GM21737 (cell line): ENCODE measurements around the gene ZNF444.

Experiments used
- ATAC-seq: cut with Tn5 transposase; IDR thresholded peaks from one replicate; pipeline ENCODE4 v1.9.1; 2021; ENCODE audit warnings: mild to moderate bottlenecking, moderate library complexity; ENCODE audit not compliant: unreplicated experiment

Gene ZNF444

DNA sequence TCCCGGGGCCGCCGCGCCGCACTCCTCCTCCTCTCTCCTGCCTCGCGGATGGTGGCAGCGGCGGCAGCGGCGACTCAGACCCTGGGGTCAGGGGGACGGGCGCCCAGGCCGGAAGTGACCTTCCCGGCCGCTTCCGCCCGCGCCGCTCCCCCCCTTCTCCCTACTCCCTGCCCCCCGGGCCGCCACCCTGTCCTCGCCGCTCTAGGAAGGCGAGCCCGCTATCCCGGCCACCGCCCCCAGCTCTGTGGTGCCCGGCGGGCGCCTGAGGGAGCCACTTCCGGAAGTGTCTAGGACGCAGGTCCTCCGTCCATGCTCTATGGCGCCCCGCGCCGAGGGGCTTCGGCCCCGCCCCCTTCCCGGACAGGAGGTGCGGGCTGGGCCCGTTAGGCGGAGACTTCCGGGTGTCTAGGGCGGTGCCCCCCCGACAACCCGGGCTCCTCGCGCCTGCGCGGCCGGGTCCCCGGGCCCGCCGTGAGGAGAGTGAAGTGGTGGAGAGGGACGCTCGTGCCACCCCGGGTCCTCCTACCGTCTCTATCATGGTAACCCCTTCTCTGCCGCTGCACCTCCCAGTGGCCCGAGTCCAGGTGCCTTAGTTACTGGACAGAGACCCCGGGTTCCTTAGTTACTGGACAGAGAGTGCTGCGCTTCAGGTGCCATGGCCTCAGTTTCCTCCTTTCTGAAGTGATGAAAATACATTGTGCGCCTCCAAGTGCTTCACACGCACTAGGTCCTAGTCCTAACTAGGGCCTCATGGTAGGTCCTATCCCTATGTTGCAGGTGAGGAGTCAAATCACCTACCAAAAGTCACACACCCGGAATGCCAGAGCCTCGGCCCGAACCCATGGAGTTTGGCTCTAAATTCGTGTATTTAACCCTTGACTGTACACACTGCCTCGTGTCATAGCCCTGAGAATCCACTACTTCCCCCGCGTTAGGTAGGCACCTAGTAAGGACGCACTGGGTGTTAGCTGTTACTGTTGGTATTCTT lies 19.6 kb upstream of the ZNF444 start, which contains the start of gene ZNF787:
Gene ZNF787, minus strand, starts transcription at position 116 of the 988 bp plus-strand sequence. CDS start 18,078 bp downstream, outside the sequence.
- ATAC-seq, result peak; percentile 70

- no peak for ATAC-seq
These were observed 17.7 kb upstream of the ZNF444 start for GRCh38 chr19:56123266-56123891.

DNA sequence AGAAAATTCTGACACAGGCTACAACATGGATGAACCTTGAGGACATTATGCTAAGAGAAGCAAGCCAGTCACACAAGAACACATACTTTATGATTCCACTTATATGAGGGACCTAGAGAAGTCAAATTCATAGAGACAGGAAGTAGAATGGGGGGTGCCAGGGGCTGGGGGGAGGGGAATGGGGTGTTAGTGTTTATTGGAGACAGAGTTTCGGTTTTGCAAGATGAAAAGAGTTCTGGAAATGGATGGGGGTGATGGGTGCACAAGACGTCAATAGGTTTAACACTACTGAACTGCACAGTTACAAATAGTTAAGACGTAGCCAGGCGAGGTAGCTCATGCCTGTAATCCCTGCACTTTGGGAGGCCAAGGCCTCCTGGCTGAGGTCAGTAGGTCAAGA lies 16.5 kb upstream of the ZNF444 start:
- ATAC-seq, result no peak

DNA sequence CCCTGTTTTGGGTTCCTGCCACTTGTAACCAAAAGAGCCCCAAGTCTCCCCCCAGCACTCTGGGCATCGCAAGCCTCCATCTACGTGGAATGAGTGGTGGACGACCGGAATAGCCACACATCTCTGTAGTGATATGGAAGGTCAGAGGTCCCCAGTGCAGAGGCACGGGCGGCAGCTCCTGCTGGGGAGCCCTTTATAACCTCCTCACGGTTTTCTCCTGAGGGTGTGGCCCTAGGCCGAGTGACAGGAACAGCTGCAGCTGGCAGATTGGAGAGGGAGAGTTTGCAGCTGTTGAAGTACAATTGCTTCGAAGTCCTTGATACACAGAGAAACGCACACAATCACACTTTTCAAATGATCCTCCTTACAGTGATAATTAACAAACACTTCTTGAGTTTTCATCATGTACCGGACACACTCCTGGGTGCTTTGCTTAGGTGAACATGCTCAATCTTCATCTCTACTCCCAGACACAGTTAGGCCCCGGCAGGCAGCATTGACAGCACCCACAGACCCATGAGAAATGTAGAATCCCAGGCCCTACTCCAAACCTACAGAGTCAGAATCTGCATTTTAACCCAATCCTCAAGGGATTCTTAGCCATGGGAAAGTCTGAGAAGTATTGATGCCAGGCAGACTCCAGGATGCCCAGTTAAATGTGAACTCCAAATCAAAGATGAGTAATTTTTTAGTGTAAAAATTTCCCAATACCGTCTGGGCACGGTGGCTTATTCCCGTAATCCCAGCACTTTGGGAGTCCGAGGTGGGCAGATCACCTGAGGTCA lies 15.1 kb upstream of the ZNF444 start:
- ATAC-seq, result no peak

- no peak for ATAC-seq
These were observed 13.9 kb upstream of the ZNF444 start for GRCh38 chr19:56126983-56127780.

GRCh38 chr19:56130006-56130405 lies 11.1 kb upstream of the ZNF444 start:
- no peak for ATAC-seq

- no peak for ATAC-seq
These were observed 9.4 kb upstream of the ZNF444 start for GRCh38 chr19:56131651-56132050.

DNA sequence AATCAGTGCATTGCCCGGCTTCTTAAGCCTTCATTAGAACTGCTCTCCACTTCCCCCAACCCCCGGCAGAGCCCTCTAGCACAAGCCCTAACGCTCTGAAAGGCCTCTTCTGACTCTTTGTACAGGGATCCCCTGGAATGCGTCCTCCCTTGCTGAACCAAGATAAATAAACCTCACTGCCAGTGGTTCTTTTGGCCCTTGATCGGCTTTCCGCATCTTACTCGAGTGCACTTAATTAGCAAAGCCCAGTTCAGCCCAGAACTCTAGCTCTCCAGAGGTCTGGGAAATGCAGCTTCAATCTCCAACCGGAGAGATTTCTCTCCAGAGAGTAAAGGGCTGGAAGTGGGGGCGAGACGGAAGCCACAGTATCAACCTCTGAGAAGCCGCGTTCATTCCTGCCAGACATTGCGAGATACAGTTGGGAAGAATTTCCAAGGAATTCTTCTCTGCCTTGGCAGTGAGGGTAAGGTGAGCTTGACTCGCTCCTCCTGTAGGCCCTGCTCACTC lies 8.7 kb upstream of the ZNF444 start:
- no peak for ATAC-seq

GRCh38 chr19:56133858-56134653 lies 7.0 kb upstream of the ZNF444 start:
- ATAC-seq, result no peak

DNA sequence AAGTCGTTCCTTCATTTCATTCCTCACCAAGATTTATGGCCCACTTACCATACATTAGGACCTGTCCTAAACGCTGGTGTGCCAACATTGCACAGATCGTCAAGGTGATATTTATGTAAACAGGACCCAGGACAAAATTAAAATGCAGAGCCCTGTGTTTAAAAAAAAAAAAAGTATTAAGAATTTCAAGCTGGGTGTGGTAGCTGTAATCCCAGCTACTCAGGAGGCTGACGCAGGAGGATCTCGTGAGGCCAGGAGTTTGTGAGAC lies 6.5 kb upstream of the ZNF444 start:
- no peak for ATAC-seq

DNA sequence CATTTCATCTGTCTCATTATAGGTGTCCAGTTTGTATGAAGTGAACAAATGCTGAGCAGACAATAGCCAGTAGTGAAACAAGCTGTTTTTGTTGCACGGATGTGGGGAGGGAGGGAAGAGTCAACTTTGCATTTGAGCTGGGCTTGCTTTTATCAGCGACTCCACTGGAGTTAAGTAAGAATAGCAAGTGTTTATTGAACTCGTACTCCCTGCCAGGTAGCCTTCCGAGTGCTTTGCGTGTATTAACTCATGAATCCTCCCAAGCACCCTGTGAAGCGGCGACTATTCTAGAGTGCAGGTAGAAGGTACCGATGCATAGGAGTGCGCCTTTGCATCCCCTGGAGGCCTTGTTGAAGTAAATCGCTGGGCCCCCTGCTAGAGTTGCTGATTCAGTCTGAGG lies 4.7 kb upstream of the ZNF444 start:
- ATAC-seq, result no peak

GRCh38 chr19:56137405-56137804 lies 3.7 kb upstream of the ZNF444 start:
- no peak for ATAC-seq

DNA sequence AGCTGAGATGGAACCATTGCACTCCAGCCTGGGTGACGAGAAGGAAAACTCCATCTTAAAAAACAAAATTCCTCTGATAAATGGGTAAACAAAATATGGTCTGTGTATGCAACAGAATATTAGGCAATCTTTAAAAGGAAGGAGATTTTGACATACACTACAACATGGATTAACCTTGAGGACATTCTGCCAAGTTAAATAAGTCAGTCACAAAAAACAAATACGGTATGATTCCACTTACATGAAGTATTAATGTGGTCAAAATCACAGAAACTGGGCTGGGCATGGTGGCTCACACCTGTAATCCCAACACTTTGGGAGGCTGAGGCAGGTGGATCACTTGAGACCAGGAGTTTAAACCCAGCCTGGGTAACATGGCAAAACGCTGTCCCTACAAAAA lies 3.0 kb upstream of the ZNF444 start:
- no peak for ATAC-seq

DNA sequence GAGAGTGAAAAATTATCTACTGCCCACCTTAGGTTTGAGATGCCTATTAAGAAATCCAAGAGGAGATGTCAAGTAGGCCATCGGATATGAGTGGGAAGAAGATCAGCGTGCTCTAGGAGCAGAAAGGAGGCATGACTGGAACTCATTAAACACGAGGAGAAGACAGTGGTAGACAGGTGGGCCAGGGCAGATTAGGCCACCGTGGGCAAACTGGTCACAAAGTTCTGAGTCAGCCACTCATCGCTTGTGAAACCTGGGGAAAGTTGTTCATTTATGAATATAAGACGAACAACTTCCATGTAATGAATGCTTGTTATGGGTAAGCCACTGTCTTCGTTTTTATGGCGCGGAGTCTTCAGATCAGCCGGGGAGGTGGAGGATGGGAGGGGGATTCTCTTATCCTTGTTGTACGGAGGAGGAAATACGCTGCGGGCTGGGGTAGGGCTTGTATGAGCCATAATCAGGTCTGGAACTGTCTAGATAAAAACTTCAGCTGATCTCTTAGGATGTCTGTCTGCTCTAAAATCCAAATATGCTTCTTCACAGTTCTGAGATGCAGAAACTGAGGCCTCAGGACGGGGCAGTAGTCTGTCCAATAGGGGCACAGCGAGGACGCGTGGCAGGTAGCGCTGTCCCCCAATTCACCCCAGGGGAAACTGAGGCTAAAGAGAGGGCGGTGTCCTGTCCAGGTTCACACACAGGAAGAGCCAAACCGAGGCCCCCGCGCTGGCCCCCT lies 1.1 kb upstream of the ZNF444 start:
- no peak for ATAC-seq

DNA sequence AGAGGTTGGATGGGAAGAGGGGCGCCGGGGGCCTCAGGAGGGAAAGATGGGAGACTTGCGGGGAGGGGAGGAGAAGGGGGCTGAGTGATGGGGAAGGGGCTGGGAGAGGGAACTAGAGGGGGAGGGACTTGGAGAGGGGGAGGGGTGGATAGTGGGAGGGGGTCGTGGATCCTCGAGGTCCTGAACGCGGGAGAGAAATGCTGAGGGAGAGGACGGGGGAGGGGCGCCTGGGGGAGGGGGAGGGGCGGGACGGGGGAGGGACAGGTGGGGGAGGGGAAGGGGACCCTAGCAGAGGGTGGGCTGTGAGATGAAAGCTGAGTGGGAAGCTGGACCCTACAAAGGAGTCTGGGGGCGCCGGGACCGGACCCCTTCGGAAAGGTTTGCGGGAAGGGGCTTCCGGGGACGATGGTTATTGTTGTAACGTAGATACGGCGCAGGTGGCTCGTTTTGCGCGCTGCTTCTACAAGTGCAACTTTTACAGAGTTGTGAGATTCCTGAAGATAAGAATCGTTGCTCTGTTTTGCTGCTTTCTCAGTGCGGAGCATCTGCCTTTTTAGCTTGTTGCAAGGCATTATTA lies 418 bp downstream of the ZNF444 start:
- no peak for ATAC-seq

DNA sequence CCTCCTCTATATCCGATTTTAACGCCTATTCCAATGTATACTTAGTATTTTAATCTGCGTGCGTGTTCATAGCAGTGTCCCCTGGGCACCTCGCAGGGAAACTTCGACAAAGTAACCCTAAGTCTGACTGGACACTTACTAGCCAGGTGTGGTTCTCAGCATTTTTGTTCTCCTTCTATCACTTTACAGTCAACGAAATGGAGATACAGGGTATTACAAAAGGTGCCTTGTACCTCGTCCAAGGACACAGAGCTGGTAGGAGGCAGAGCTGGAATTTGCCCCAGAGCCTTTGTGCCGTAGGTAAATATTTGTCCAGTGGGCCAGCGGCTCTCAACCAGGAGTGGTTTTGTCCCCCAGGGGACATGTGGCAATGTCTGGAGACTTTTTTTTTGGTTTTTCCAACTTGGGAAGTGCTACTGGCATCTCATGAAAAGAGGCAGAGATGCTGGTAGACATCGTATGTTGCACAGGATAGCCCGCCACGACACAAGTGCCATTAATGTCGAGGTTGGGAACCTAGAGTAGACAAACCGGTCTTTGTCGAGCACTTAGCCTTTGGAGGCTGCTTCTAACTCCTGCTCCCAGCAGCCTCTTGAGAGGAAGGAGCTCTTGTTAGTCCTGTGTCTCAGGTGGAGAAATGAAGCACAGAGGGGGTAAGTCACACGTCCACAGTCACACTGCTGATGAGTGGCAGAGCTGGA lies 1.1 kb downstream of the ZNF444 start:
- no peak for ATAC-seq

DNA sequence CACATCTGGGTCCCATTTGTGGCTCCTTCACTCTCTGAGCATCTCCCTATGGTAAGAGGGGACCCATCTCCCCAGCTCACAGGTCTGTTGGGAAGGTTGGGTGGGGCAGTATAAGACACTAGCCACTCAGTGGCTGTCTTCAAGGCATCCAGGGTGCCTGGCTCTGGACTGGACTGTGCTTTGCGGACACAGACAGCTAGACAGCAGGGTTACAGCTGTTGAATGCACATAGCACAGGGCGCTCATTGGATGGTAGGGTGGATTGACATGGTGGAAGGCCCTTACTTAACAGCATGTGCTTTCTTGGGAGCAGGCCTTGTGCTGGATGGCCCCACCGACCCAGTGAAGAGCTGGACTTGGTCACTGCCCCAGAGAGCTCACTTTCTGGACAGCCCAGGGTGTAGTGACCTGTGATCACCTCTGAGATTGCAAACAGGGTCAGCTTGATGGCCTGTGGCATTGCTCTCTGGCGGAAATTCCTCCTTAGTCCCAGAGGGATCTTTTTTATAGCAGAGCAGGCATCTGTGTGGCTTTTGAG lies 1.9 kb downstream of the ZNF444 start:
- ATAC-seq, result no peak

DNA sequence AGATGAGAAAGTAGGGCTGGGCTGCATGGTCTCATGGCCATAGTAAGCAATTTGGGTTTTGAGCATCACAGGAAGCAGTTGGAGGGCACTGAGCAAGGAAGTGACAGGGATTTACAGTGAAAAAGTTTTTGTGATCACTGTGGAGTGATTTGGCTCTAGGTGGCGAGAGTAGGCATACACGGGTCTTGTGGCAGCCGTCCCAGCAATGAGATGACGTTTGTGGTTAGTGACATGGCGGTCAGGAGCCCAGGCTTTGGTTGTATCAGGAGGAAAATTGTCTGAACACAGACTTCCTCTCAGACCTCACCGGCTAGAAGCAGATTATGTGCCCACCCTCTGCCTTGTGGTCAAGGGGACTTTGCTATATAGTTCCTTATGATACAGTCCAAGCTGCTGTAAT lies 3.3 kb downstream of the ZNF444 start:
- no peak for ATAC-seq
